Gastroesophageal sphincter (tissue), 3 donors: ENCODE measurements around the gene CNOT10.

Experiments
- POLR2AphosphoS5 ChIP-seq: sonication (generic); formaldehyde crosslinking; IDR thresholded peaks from one replicate; pipeline ENCODE4 v1.6.1; 2017; ENCODE audit warnings: antibody characterized with exemption
- TF ChIP-seq, protein P1 (sequence below), 4 experiments: fragments of 200-600 bp in 2 of 4; fragments of 450-650 bp in 2 of 4; sonication (generic) in 1 of 4; IDR thresholded peaks; one replicate each; pipeline ENCODE4 v1.5.1; 2017 to 2019; ENCODE audit warnings: antibody characterized with exemption in 4 of 4, mild to moderate bottlenecking in 2 of 4, moderate library complexity in 2 of 4

DNA sequence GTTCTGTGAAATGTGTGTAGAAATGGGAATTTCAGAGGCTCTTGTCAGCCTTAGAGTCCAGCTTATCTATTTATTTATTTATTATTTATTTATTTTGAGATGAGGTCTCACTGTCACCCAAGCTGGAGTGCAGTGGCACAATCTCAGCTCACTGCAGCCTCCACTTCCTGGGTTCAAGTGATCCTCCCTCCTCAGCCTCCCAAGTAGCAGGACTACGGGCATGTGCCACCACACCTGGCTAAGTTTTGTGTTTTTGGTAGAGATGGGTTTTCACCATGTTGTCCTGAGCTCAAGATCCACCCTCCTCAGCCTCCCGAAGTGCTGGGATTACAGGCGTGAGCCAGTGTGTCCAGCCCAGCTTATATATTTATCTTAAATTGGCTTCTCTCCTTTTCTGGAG, 11.5 kb downstream of the CNOT10 start:
- TF ChIP-seq, protein P1, sequence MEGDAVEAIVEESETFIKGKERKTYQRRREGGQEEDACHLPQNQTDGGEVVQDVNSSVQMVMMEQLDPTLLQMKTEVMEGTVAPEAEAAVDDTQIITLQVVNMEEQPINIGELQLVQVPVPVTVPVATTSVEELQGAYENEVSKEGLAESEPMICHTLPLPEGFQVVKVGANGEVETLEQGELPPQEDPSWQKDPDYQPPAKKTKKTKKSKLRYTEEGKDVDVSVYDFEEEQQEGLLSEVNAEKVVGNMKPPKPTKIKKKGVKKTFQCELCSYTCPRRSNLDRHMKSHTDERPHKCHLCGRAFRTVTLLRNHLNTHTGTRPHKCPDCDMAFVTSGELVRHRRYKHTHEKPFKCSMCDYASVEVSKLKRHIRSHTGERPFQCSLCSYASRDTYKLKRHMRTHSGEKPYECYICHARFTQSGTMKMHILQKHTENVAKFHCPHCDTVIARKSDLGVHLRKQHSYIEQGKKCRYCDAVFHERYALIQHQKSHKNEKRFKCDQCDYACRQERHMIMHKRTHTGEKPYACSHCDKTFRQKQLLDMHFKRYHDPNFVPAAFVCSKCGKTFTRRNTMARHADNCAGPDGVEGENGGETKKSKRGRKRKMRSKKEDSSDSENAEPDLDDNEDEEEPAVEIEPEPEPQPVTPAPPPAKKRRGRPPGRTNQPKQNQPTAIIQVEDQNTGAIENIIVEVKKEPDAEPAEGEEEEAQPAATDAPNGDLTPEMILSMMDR (IDR thresholded peaks at IDR 0.05) = no peak
- no peak for TF ChIP-seq POLR2AphosphoS5
